Measurements from ENCODE around the gene MAFF. TPM values are rescaled to one million over a fixed set of nuclear protein-coding genes. Genes with fewer than 3 reads are reported as not detected.

Gene MAFF
- total and polyA plus RNA-seq, 9 of the 15 experiments (the other 6 are each of a cell fraction or from before 2014, with no cell fraction given), result 0.51 to 8.0 (median 5.4) TPM

GRCh38 chr22:38177926-38178604 is 23.7 kb upstream of the MAFF start (continued):
- no peak for TF ChIP-seq ZNF766 (CRISPR knock-in tag; conservative IDR thresholded peaks at IDR 0.05)
- TF ChIP-seq TSHZ1 (CRISPR knock-in tag; IDR thresholded peaks at IDR 0.05), result no peak
- TF ChIP-seq ZNF695 (CRISPR knock-in tag; IDR thresholded peaks at IDR 0.05), result no peak
- no peak for TF ChIP-seq RBM39 (optimal IDR thresholded peaks at IDR 0.05; ENCODE audit: low read depth, low read length)
- TF ChIP-seq MEIS2 (IDR thresholded peaks at IDR 0.05; ENCODE audit: partially characterized antibody), result no peak
- TF ChIP-seq ZNF668 (CRISPR knock-in tag; IDR thresholded peaks at IDR 0.05), result no peak
- TF ChIP-seq HNRNPL (IDR thresholded peaks at IDR 0.05; ENCODE audit: low read depth, low read length), result no peak
- TF ChIP-seq PHF21A (IDR thresholded peaks at IDR 0.05; ENCODE audit: borderline replicate concordance, low read depth), result no peak
